GM12872 (cell line): ENCODE results near the gene PLAC8.

Source experiments
- CTCF ChIP-seq: IDR thresholded peaks from 3 replicates; pipeline ENCODE4 v1.5.1; 2011; ENCODE audit warnings: low read depth, mild to moderate bottlenecking, low read length, moderate library complexity; ENCODE audit not compliant: insufficient read depth

PLAC8 gene

DNA sequence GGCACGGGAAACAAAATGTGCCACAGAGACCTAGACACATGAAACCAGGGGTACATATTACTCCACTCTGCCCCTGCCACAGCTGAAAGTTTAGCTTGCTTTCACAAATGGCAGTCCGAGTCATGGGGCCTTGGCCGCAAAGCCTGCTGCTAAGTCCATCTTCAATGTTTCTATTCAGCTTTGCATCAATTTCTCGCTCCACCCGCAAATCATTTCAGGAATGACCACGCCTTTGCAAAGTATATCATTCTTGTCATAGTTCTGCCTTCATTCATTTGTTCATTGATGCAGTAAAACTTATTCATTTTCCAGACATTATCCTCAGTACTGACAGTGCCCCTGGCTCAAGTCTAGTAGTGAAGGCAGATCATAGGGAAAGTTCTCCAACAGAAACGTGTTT, 9.5 kb downstream of the PLAC8 start:
- TF ChIP-seq CTCF, result no peak

GRCh38 chr4:83096397-83096796, 18.1 kb downstream of the PLAC8 start:
- TF ChIP-seq CTCF, result no peak

DNA sequence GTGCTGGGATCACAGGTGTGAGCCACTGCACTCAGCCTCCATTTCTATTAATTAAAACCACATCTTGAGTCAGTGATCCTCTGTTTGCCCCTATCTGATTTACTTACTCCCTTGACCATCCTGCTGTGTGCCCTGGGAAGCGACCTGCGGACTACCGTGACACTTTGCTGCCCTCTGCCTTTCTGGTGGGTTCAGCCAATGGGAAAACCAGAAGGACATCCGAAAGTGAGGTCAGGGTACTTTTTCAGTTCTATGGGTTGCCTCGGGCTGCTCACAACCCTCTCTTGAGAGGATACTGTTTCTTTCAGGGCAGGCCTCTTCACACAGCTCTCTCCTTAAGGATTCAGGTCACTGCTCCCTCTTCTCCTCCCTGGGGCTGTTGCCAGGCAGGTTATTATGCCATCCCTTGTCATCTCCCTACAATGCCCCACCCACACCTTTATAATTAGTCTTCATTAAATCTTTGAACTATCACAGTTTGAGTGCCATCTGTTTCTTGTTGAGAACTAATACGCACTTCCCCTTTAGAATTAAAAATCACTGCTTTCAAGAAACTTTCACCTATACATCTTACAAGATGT, 21.4 kb downstream of the PLAC8 start:
- no peak for TF ChIP-seq CTCF

DNA sequence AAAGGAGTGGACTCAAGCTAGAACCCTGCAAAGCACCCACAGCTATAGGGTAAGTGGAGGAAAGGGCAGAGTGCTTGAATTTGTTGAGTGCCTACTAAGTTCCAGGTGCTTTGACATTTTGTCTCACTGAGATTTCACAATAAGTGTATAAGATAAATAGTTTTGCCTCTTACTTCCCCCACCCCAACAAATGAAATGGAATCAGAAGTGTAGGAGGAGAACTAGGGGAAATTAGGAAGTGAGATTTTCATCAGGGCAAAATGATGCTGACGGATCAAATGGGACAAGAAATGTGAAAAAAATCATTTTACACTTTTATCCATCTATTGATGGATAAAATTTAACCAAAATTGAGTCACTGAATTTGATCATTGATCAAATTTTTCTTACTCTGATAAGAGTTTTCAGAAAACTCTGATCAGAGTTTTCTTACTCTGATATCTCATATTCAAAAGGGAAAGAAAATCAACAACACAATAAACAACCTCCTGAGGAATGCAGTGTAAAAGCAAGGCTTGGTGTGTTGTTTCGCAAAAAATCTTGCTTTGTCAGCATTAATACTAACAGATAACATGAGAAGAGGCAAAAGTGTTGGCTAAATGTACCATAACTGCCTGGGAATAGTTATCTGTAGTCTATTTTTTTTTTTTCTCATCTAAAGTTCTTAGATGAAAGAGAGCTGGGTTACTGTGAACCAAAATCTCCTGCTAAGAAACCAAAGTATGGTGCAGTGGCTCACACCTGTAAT, 24.9 kb downstream of the PLAC8 start:
- no peak for TF ChIP-seq CTCF

GRCh38 chr4:83083925-83084475, 30.5 kb downstream of the PLAC8 start:
- TF ChIP-seq CTCF, result no peak

DNA sequence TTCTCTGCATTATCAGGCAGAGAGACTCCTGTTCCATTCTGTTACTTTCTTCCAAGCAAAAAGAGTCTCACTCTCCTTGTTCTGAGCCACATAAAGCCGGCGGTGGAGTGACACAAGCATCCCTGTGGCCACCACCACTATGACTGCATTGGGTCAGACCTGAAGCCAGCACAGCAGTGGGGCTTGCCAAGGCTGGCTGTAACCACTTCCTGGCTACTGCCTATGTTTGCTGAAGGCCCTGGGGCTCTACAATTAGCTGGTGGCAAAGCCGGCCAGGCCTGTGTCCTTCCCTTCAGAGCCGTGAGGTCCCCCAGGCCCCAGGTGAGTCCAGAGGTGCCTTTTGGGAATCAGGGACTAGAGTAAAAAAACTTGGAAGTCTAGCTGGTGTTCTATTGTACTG, 31.8 kb downstream of the PLAC8 start:
- TF ChIP-seq CTCF, result no peak

DNA sequence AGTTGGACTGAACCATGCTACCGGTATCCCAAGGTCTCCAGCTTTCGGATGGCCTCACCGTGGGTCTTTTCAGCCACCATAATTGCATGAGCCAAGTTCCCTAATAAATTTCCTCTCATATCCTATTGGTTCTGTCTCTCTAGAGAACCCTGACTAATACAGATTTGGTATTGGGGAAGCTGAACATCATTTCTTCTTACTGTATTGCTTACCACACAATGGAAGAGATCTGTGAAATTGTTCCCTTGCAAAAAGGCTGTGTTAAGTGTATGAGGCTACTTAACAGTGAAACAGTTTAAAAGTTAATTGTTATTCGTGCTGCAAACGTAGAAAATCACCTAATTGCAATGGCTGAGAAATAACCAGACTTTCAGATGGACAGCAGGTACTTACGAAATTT, 34.0 kb downstream of the PLAC8 start:
- no peak for TF ChIP-seq CTCF
